Activated naive CD4-positive, alpha-beta T cell treated with anti-CD3 and anti-CD28 coated beads, Interleukin-2, amount 50 U/mL, for 72 hours (primary cell): ENCODE data around the gene NEUROD2. TPM values are rescaled to one million over a fixed set of nuclear protein-coding genes. Genes with fewer than 3 reads are reported as not detected.

Experiments used
- ATAC-seq, 2 donors: fragments of 150-1000 bp; cut with Tn5 transposase; 2 replicates each; pipeline ENCODE4 v1.10.0; 2021; ENCODE audit warnings: mild to moderate bottlenecking in 2 of 2, moderate library complexity in 2 of 2
- DNase-seq, 2 donors: peaks; one replicate each; pipeline ENCODE4 v3.0.0; 2021 to 2022; ENCODE audit warnings: low spot score in 2 of 2
- H3K27ac Mint-ChIP-seq, 2 donors: one replicate each; pipeline ENCODE4 v1.8.0; 2022; ENCODE audit warnings: mild to moderate bottlenecking in 2 of 2, mixed read lengths in 2 of 2
- H3K36me3 Mint-ChIP-seq, 2 donors: one replicate each; pipeline ENCODE4 v1.8.0; 2022; ENCODE audit warnings: mixed read lengths in 2 of 2
- H3K9me3 Mint-ChIP-seq, 2 donors: one replicate each; pipeline ENCODE4 v1.8.0; 2022; ENCODE audit warnings: mixed read lengths in 2 of 2
- total RNA-seq, 2 donors: library from RNA; stranded (reverse); gene quantifications; one replicate each; pipeline ENCODE4 v1.2.3, GENCODE V29; 2022

NEUROD2 gene
- total RNA-seq, 2 donors from 2014 or later, result not detected

DNA sequence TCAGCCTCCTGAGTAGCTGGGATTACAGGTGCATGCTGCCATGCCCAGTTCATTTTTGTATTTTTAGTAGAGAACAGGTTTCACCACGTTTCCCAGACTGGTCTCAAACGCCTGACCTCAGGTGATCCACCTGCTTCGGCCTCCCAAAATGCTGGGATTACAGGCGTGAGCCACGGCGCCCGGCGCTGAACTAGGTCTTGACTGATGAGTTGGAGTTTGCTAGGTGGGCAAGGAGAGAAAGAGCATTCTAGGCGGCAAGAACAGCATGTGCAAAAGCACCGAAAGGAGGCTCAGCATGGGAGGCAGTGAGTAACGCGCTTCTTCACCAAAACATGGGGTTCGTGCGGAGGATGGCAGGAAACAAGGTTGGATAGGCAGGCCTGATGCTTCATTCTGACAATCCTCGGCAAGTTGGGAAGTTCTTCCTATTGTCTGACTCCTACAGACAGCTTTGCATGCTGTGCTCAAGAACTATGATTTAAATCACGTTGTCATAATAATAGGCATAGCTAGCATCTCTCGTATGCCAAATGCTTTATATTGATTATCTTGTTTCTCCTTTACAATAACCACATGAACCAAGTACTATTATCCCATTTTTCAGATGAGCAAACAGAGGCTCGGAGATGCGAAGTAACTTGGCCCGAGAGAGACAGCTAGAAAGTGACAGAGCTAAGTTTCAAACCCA is 26.5 kb downstream of the NEUROD2 start:
- DNase-seq (no peak), ATAC-seq (no peak)
- no peaks in the 10 kb centered on the region for H3K36me3 Mint-ChIP-seq
- no peaks in the 10 kb centered on the region for H3K9me3 Mint-ChIP-seq
- no peak overlapping the region for H3K27ac Mint-ChIP-seq

DNA sequence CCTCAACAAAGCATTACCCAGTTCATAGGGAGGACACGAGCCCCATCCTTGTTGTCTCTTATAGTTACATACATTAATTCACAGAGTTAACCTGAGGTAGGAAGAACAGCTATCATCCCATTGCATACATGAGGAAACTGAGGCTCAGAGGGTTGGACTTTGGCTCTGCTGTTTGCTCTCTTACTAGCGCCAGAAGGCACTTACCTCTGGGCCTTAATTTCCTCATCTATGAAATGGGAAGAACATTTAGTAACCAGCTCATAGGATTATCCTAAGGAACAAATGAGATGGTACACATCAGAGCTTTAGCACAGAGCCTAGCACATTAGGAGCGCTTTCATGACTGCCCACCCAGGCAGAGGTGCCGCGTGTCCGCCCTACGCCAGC is 27.6 kb downstream of the NEUROD2 start:
- no peaks in the 10 kb centered on the region for H3K36me3 Mint-ChIP-seq
- no peak overlapping the region for H3K27ac Mint-ChIP-seq
- H3K9me3 Mint-ChIP-seq, result no peaks in the 10 kb centered on the region
- DNase-seq (no peak), ATAC-seq (no peak)

DNA sequence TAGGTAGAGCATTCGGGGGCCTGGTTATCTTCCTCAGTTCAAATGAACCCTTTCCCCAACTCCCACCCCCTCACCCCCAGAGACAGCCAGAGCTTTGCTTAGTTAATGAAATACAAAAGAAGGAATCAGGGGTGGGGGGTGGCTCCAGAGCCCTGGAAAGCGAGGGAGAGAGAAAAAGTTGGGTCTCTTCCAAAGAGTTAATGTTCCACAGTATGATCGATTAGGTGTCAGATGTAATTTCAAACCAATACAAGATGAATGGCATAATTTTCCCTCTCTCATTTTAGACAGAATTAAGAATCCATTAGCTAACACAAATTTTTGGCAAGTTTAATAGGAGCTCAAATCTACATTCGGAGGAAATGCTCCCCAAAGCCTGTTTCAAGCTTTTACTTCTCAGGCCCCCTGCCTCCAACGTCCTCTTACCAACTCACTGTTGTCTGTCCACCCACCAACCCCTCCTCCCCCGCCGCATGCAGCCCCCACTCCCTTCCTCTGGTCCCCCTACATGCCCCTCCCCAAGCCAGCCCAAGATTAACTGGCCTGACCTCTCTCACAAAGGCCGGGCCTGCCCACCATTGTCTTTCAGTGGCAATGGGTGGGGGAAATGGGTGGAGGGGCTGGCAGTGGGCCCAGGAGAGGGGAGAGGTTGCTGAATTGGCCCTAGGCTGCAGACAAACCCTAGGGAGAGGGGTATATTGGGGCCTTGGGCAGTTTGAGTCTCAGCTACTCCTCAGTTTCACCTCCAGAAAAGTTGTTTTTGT is 28.2 kb downstream of the NEUROD2 start:
- no peak for ATAC-seq
- Mint-ChIP-seq H3K27ac (no peak overlapping the region), H3K9me3 (no peaks in the 10 kb centered on the region), H3K36me3 (no peaks in the 10 kb centered on the region)
- no peak for DNase-seq

DNA sequence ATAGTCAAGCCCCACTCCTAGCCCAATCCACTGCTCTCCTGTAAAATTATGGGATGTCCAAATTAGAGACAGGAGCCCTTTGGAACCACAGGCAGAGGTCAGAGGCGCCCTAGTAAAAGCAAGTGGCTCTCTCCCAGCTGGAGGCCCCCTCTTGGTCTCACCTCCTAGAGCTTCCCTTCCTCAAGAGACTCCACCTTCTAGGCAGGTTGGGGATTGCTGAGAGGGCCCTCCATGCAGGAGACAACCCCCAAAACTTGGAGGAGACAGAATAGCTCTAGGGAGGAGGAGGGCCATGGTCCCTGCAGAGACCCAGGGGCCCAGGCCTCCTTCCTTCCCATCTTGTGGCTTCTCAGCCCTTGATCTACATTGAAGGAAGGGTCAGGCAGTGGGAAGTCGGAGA is 29.4 kb downstream of the NEUROD2 start:
- no peak for DNase-seq
- Mint-ChIP-seq H3K9me3 (no peaks in the 10 kb centered on the region), H3K27ac (no peak overlapping the region), H3K36me3 (no peaks in the 10 kb centered on the region)
- no peak for ATAC-seq

DNA sequence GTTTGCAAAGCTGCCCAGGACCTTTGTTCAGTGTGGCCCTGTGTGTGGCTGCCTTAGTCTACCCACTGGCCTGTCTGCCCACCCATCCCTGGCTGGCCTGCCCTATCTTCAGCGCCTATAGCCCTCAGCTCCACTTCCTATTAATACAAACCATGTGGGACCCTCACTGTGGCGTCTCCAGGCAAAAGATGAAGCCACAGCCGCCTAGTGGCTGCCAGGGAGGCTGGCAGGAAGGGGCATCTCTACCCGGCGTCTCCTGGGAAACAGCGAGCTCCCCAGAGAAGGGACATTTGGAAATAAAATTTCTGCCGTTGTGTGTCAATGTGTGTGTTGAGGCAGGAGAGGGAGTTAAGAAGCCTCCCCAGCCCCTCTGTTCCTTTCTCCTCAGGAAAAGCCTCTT is 31.5 kb downstream of the NEUROD2 start:
- peaks cover 2 to 6% of the 10 kb centered on the region in 2 donors for H3K9me3 Mint-ChIP-seq
- DNase-seq (no peak), ATAC-seq (no peak)
- peaks cover 6 to 7% of the 10 kb centered on the region in 2 donors for H3K36me3 Mint-ChIP-seq
- no peak overlapping the region for H3K27ac Mint-ChIP-seq

DNA sequence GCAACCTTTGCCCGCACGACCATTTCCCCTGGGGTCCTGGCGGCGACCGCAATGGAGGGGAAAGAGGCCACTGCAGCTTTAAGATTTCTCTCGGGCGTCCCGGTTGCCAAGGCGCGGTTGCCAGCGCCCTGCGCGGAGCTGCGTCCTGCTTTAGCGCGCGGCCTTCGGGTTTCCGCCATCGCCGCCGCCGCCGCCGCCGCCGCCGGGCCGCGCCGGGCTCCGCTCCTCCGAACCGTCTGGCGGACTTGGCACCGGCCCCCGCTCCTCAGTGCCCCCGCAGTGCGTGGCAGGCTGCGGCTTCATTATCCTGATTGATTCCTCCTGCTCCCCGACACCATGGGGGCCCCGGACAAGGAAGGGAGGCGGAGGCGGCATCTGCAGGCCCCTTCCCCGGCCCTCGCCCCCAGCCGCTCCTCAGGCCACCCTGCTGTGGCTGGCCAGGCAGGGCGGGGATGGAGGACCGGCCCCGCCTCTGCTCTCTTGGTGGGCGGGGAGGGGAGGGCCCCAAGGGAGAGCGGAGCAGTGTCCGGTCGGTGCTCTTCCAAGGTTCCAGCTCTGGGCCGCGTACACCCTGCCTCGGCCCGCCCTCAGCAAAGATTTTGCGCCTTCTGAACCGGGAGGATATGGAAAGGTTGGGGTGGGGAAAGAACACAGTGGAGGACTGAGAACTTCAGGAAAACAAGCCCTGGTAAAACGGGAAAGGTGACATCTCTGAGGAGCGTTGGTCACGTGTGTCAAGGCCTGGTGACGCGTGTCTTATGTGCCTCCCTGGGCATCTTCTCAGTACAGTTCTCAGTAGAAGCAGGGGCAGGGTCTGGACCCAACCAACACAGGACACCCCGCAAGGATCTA is 34.0 kb downstream of the NEUROD2 start:
- peak; percentile 59 to 81 for ATAC-seq
- peak in 1 of 2 donors; percentile 51 for DNase-seq
- peaks cover 8 to 9% of the 10 kb centered on the region in 2 donors for H3K9me3 Mint-ChIP-seq
- H3K27ac Mint-ChIP-seq, result no peak overlapping the region
- H3K36me3 Mint-ChIP-seq, result peaks cover 17 to 27% of the 10 kb centered on the region in 2 donors

DNA sequence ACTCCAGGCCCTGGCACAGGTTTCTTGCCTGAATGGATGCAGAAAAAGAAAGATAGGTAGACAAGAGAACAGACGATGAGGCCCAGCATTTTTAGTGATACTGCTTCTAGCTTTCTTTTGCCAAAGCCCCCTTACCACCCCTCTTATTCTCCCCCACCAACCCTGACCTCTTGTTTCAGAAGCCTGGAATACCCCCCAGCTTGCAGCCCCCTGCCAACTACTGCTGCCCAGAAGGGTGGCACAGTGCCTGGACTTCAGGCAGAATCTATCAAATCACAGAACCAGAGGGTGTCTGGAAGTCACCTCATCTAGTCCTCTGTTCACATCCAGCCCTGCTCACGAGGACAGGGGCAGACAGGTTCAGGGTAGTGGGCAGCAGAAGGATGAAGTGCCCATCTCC is 35.6 kb downstream of the NEUROD2 start:
- Mint-ChIP-seq H3K9me3 (peaks cover 8 to 9% of the 10 kb centered on the region in 2 donors), H3K36me3 (peaks cover 17 to 40% of the 10 kb centered on the region in 2 donors), H3K27ac (no peak overlapping the region)
- no peak for ATAC-seq
- no peak for DNase-seq

DNA sequence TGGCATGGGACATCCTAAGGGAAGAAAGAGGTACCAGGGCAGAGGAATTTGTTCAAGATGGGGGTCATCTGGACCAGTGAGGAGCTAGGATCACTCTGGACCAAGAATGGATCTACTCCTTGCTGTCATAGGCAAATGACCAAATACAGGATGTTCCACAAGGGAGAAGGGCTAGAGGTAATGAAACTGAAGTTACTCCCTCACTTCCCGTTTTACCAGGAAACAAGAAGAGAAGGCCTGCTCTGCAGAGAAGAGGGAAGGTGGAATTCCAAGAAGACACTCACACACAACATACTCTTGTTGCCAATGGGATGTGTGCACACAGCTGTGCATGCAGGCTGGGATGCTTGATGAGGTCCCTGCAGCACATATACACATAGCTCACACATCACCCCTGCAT is 38.6 kb downstream of the NEUROD2 start:
- ATAC-seq, result no peak

DNA sequence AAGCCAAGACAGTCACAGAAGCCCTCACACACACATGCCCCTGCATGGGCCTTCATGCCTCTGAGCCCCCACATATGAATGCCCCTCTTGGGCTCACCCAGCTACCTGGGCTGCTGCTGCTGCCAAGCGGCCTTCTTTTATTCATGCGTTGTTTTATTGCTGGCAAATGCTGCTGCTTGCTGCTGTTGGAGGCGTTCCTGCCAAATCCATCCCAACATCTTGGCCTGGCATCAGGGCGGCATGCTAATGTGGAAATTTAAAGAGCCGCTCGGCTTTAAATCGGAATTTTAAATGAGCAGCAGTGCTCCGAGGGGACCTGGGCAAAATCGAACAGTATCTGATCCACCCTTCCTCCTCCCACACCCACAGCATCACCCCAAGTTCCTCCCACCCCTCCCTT is 39.0 kb downstream of the NEUROD2 start:
- ATAC-seq (no peak), DNase-seq (no peak)
- Mint-ChIP-seq H3K27ac (peak overlapping the region in 1 of 2 donors; percentile 26), H3K9me3 (peaks cover 8 to 9% of the 10 kb centered on the region in 2 donors), H3K36me3 (peaks cover 17 to 41% of the 10 kb centered on the region in 2 donors)

More for the DNA sequence above, 38.6 kb downstream of the NEUROD2 start:
- H3K36me3 Mint-ChIP-seq, result peaks cover 17 to 41% of the 10 kb centered on the region in 2 donors
- peaks cover 8 to 9% of the 10 kb centered on the region in 2 donors for H3K9me3 Mint-ChIP-seq
- DNase-seq, result no peak
- no peak overlapping the region for H3K27ac Mint-ChIP-seq

DNA sequence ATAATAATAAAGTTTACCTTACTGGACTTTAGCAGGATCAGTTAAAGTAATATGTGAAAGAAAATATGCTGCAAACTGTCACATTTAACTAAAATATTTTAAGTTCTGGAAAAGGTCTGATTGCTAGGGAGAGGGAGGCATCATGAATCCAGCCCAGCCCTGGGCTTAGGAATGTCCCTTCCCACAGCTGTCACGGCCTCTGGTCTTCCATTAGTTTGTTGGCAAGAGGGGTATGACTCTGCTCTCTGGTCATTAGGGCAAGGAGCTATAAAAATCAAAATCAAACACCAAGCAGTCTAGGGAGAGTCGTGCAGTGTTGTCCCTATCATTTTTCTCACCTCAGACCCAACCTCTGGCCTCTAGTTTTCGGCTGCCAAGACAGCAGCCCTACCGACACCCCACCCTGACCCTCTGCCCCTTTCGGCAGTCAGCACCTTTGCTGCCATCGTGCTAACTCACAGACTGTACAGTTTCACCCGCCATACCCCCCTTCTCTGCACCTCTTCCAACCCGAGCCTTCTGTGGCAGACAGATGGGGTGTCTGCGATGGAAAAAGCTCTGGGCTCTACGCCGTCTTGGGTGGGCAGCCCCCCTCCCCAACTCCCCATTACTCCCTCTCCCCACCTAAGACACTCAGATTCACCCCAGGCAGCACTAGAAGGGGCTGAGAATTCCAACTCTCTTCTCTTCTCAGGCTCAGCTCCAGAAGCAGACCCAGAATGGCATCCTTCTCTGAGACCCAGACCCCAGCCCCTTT is 41.4 kb downstream of the NEUROD2 start:
- DNase-seq (no peak), ATAC-seq (no peak)
- H3K9me3 Mint-ChIP-seq, result peaks cover 4 to 7% of the 10 kb centered on the region in 2 donors
- H3K36me3 Mint-ChIP-seq, result peaks cover 11 to 36% of the 10 kb centered on the region in 2 donors
- no peak overlapping the region for H3K27ac Mint-ChIP-seq

DNA sequence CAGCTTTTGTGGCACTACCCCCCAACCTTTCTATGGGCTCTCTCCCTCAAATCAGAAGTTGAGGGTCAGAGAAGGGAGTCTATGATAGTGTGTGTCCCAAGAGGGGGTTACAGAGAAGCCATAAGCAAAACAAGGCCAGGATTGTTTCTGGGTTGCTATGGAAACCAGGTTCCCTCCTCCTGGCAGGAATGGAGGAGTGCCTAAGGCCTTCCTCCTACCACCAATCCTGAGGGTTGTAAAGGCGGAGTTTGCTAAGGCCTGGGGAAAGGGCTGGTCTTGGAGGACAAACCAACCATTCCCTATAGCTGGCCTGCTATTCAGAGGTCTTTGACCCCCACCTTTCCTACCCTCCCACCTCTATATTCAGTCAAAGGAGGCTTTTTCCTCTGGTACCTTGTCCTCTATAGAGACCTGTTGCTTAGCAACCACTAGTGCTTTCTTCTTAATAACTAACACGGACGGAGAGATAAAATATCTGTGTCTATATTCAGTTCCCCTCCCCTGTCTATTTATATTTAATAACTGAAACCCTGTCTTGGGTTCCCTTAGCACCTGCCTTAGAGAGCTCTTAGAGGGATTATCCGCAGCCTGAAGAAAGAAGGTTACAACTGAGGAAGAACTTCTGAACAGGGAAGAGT is 43.4 kb downstream of the NEUROD2 start:
- ATAC-seq (no peak), DNase-seq (no peak)
- H3K36me3 Mint-ChIP-seq, result peaks cover 0 to 20% of the 10 kb centered on the region in 2 donors
- H3K27ac Mint-ChIP-seq, result no peak overlapping the region
- no peaks in the 10 kb centered on the region for H3K9me3 Mint-ChIP-seq

DNA sequence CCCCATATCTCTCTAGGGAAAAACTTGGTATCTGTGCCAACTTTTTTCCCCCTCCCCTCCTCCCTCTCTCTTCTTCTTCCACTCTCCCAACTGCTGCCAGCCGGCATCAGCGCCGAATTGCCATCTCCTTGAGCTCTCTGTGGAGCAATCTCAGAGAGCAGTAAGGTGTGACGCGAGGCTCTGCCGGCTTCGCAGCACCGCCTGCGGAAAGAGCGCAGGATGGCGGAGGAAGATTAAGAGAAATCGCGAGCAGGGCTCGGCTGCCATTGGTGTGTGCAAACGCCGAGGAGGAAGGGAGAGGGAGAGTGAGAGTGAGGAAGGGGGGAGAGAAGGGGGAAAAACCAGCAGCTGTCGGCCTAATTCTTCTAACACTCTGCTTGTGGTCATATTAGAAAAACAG is 44.2 kb downstream of the NEUROD2 start:
- peaks cover 0 to 12% of the 10 kb centered on the region in 2 donors for H3K36me3 Mint-ChIP-seq
- DNase-seq (no peak), ATAC-seq (no peak)
- H3K9me3 Mint-ChIP-seq, result no peaks in the 10 kb centered on the region
- H3K27ac Mint-ChIP-seq, result peak overlapping the region in 1 of 2 donors; percentile 30

DNA sequence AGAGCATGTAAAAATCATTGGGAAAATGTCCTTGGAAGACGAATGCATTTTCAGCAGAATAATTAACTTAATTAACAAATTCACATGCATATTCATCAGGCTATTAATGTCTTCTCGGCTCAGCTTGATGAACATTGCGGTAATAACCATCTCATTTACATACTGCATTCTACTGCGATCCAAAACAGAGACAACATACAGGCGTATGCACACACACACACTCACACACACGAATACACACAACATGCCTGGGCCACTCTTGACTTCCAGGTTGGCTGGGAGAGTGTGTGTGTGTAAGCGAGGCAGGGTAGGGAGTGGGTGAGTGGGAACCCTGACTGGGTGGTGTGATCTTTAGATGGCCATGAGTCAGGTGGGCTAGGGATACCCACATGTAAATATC is 44.7 kb downstream of the NEUROD2 start:
- no peak for ATAC-seq
- Mint-ChIP-seq H3K27ac (no peak overlapping the region), H3K9me3 (no peaks in the 10 kb centered on the region), H3K36me3 (peaks cover 0 to 7% of the 10 kb centered on the region in 2 donors)
- no peak for DNase-seq

DNA sequence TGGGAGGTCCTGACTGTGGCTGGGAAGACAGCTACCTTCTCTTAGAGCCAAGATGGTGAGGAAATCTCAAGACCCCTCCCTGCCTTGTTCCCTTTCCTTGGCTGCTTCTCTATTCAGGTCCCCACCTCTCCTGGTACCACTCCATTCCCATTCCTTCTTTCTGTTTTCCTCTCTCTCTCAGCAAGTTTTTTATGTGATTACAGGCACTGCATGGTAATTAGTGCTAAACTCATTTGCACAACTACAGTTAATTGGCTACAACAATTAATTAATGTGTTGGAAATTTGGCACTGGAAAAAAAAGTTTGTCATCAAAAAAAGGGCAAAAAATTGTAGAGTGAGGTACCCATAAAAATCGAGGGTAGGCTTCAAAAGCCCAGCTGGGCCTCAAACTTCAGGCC is 45.3 kb downstream of the NEUROD2 start:
- no peak for DNase-seq
- Mint-ChIP-seq H3K36me3 (peaks cover 0 to 4% of the 10 kb centered on the region in 2 donors), H3K9me3 (no peaks in the 10 kb centered on the region), H3K27ac (no peak overlapping the region)
- ATAC-seq, result no peak

DNA sequence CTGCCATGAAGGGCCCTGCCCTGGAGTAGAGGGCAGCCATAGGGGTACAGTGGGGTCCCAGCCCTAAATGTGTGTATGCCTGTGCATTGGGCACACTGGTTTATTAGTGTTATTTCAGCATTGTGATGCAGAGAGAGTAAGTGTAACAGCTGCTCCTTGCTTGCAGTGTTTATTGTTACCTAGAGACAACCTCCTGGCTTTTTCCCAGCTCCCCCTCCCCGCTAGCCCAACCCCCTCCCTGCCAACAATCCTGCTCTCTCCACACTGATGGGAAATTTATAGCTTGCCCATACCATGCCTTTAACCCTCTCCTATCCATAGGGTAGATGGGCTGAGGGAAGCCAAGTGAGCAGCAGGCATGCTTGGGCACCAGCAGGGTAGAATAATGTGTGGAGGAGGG is 51.3 kb downstream of the NEUROD2 start:
- ATAC-seq (no peak), DNase-seq (no peak)
- H3K27ac Mint-ChIP-seq, result peak overlapping the region in 1 of 2 donors; percentile 62
- H3K36me3 Mint-ChIP-seq, result no peaks in the 10 kb centered on the region
- H3K9me3 Mint-ChIP-seq, result no peaks in the 10 kb centered on the region

DNA sequence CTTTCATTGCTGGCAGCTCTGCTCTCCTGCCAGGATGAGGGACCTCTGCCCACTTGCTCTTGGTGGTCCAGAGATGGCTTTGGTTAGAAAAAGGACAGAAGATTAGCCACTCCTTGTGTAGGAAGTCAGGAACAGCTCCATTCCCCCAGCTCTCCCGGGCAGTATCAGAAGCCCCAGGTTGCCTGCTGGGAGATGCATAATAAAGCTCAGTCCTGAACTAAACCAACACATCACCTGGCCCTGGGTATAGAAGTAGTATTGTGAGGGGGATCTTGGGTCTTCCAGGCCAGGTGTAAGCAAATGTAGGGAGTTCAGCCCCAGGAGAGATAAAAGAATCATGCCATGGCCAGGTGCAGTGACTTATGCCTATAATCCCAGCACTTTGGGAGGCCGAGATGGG is 52.4 kb downstream of the NEUROD2 start:
- Mint-ChIP-seq H3K36me3 (no peaks in the 10 kb centered on the region), H3K27ac (no peak overlapping the region), H3K9me3 (no peaks in the 10 kb centered on the region)
- no peak for DNase-seq
- no peak for ATAC-seq
